Measurements from ENCODE around the gene NCK2.

NCK2 gene

GRCh38 chr2:105824446-105824845, 79.7 kb downstream of the NCK2 start:
- no peak for DNase-seq (ENCODE audit: low read depth)
- no peaks in the 10 kb centered on the region for H3K27me3 ChIP-seq (replicated peaks; ENCODE audit: control insufficient read depth, insufficient read depth, low read length)
- no peaks in the 10 kb centered on the region for H3K9me3 ChIP-seq (ENCODE audit: control insufficient read depth, low read length)
- no peaks in the 10 kb centered on the region for H3K4me1 ChIP-seq (ENCODE audit: control insufficient read depth, insufficient read depth, low read length)
- H3K4me3 ChIP-seq (ENCODE audit: low read length) = no peak overlapping the region
- no peak overlapping the region for H3K9ac ChIP-seq (ENCODE audit: low read length)
- H3K36me3 ChIP-seq (ENCODE audit: control insufficient read depth, insufficient read depth, low read length, severe bottlenecking) = no peaks in the 10 kb centered on the region

- Histone ChIP-seq H3K9me3 (ENCODE audit: control insufficient read depth, low read length) (peaks cover 9% of the 10 kb centered on the region), H3K27me3 (replicated peaks; ENCODE audit: control insufficient read depth, insufficient read depth, low read length) (no peaks in the 10 kb centered on the region), H3K9ac (ENCODE audit: low read length) (no peak overlapping the region), H3K4me3 (ENCODE audit: low read length) (no peak overlapping the region), H3K36me3 (ENCODE audit: control insufficient read depth, insufficient read depth, low read length, severe bottlenecking) (no peaks in the 10 kb centered on the region), H3K4me1 (ENCODE audit: control insufficient read depth, insufficient read depth, low read length) (no peaks in the 10 kb centered on the region)
- no peak for DNase-seq (ENCODE audit: low read depth)
These were observed 82.8 kb downstream of the NCK2 start for GRCh38 chr2:105827351-105828096.

- Histone ChIP-seq H3K9ac (ENCODE audit: low read length) (no peak overlapping the region), H3K36me3 (ENCODE audit: control insufficient read depth, insufficient read depth, low read length, severe bottlenecking) (no peaks in the 10 kb centered on the region), H3K9me3 (ENCODE audit: control insufficient read depth, low read length) (peaks cover 10% of the 10 kb centered on the region), H3K4me1 (ENCODE audit: control insufficient read depth, insufficient read depth, low read length) (no peaks in the 10 kb centered on the region), H3K4me3 (ENCODE audit: low read length) (no peak overlapping the region), H3K27me3 (replicated peaks; ENCODE audit: control insufficient read depth, insufficient read depth, low read length) (no peaks in the 10 kb centered on the region)
- no peak for DNase-seq (ENCODE audit: low read depth)
These were observed 83.8 kb downstream of the NCK2 start for GRCh38 chr2:105828558-105828957.

- DNase-seq (ENCODE audit: low read depth) = no peak
- no peaks in the 10 kb centered on the region for H3K27me3 ChIP-seq (replicated peaks; ENCODE audit: control insufficient read depth, insufficient read depth, low read length)
- H3K4me3 ChIP-seq (ENCODE audit: low read length) = no peak overlapping the region
- no peaks in the 10 kb centered on the region for H3K4me1 ChIP-seq (ENCODE audit: control insufficient read depth, insufficient read depth, low read length)
- H3K9ac ChIP-seq (ENCODE audit: low read length) = no peak overlapping the region
- H3K9me3 ChIP-seq (ENCODE audit: control insufficient read depth, low read length) = peaks cover 24% of the 10 kb centered on the region
- no peaks in the 10 kb centered on the region for H3K36me3 ChIP-seq (ENCODE audit: control insufficient read depth, insufficient read depth, low read length, severe bottlenecking)
These were observed 90.2 kb downstream of the NCK2 start for GRCh38 chr2:105834931-105835330.

GRCh38 chr2:105836341-105836740, 91.6 kb downstream of the NCK2 start:
- DNase-seq (ENCODE audit: low read depth) = no peak
- Histone ChIP-seq H3K27me3 (replicated peaks; ENCODE audit: control insufficient read depth, insufficient read depth, low read length) (no peaks in the 10 kb centered on the region), H3K4me3 (ENCODE audit: low read length) (no peak overlapping the region), H3K9ac (ENCODE audit: low read length) (no peak overlapping the region), H3K9me3 (ENCODE audit: control insufficient read depth, low read length) (peaks cover 24% of the 10 kb centered on the region), H3K36me3 (ENCODE audit: control insufficient read depth, insufficient read depth, low read length, severe bottlenecking) (no peaks in the 10 kb centered on the region), H3K4me1 (ENCODE audit: control insufficient read depth, insufficient read depth, low read length) (no peaks in the 10 kb centered on the region)

GRCh38 chr2:105836840-105837692, 92.4 kb downstream of the NCK2 start:
- Histone ChIP-seq H3K9ac (ENCODE audit: low read length) (no peak overlapping the region), H3K27me3 (replicated peaks; ENCODE audit: control insufficient read depth, insufficient read depth, low read length) (no peaks in the 10 kb centered on the region), H3K9me3 (ENCODE audit: control insufficient read depth, low read length) (peaks cover 20% of the 10 kb centered on the region), H3K4me1 (ENCODE audit: control insufficient read depth, insufficient read depth, low read length) (no peaks in the 10 kb centered on the region), H3K36me3 (ENCODE audit: control insufficient read depth, insufficient read depth, low read length, severe bottlenecking) (no peaks in the 10 kb centered on the region), H3K4me3 (ENCODE audit: low read length) (no peak overlapping the region)
- no peak for DNase-seq (ENCODE audit: low read depth)

GRCh38 chr2:105839793-105840192, 95.1 kb downstream of the NCK2 start:
- Histone ChIP-seq H3K4me1 (ENCODE audit: control insufficient read depth, insufficient read depth, low read length) (no peaks in the 10 kb centered on the region), H3K9ac (ENCODE audit: low read length) (no peak overlapping the region), H3K4me3 (ENCODE audit: low read length) (no peak overlapping the region), H3K27me3 (replicated peaks; ENCODE audit: control insufficient read depth, insufficient read depth, low read length) (no peaks in the 10 kb centered on the region), H3K36me3 (ENCODE audit: control insufficient read depth, insufficient read depth, low read length, severe bottlenecking) (no peaks in the 10 kb centered on the region), H3K9me3 (ENCODE audit: control insufficient read depth, low read length) (peaks cover 12% of the 10 kb centered on the region)
- no peak for DNase-seq (ENCODE audit: low read depth)

GRCh38 chr2:105840933-105841332, 96.2 kb downstream of the NCK2 start:
- no peak for DNase-seq (ENCODE audit: low read depth)
- H3K9me3 ChIP-seq (ENCODE audit: control insufficient read depth, low read length) = peaks cover 3% of the 10 kb centered on the region
- no peak overlapping the region for H3K4me3 ChIP-seq (ENCODE audit: low read length)
- H3K36me3 ChIP-seq (ENCODE audit: control insufficient read depth, insufficient read depth, low read length, severe bottlenecking) = no peaks in the 10 kb centered on the region
- no peaks in the 10 kb centered on the region for H3K4me1 ChIP-seq (ENCODE audit: control insufficient read depth, insufficient read depth, low read length)
- H3K9ac ChIP-seq (ENCODE audit: low read length) = no peak overlapping the region
- H3K27me3 ChIP-seq (replicated peaks; ENCODE audit: control insufficient read depth, insufficient read depth, low read length) = no peaks in the 10 kb centered on the region

GRCh38 chr2:105841551-105841950, 96.8 kb downstream of the NCK2 start:
- H3K4me1 ChIP-seq (ENCODE audit: control insufficient read depth, insufficient read depth, low read length) = no peaks in the 10 kb centered on the region
- no peaks in the 10 kb centered on the region for H3K27me3 ChIP-seq (replicated peaks; ENCODE audit: control insufficient read depth, insufficient read depth, low read length)
- H3K9ac ChIP-seq (ENCODE audit: low read length) = no peak overlapping the region
- H3K4me3 ChIP-seq (ENCODE audit: low read length) = no peak overlapping the region
- no peaks in the 10 kb centered on the region for H3K36me3 ChIP-seq (ENCODE audit: control insufficient read depth, insufficient read depth, low read length, severe bottlenecking)
- no peaks in the 10 kb centered on the region for H3K9me3 ChIP-seq (ENCODE audit: control insufficient read depth, low read length)
- DNase-seq (ENCODE audit: low read depth) = no peak

- DNase-seq (ENCODE audit: low read depth) = no peak
These were observed 97.8 kb downstream of the NCK2 start for GRCh38 chr2:105842555-105842954.

GRCh38 chr2:105843476-105844374, 99.0 kb downstream of the NCK2 start:
- Histone ChIP-seq H3K9me3 (ENCODE audit: control insufficient read depth, low read length) (no peaks in the 10 kb centered on the region), H3K27me3 (replicated peaks; ENCODE audit: control insufficient read depth, insufficient read depth, low read length) (no peaks in the 10 kb centered on the region), H3K36me3 (ENCODE audit: control insufficient read depth, insufficient read depth, low read length, severe bottlenecking) (no peaks in the 10 kb centered on the region), H3K4me3 (ENCODE audit: low read length) (no peak overlapping the region), H3K9ac (ENCODE audit: low read length) (no peak overlapping the region), H3K4me1 (ENCODE audit: control insufficient read depth, insufficient read depth, low read length) (no peaks in the 10 kb centered on the region)
- DNase-seq (ENCODE audit: low read depth) = no peak

More at GRCh38 chr2:105842555-105842954, 97.8 kb downstream of the NCK2 start:
- Histone ChIP-seq H3K36me3 (ENCODE audit: control insufficient read depth, insufficient read depth, low read length, severe bottlenecking) (no peaks in the 10 kb centered on the region), H3K27me3 (replicated peaks; ENCODE audit: control insufficient read depth, insufficient read depth, low read length) (no peaks in the 10 kb centered on the region), H3K9me3 (ENCODE audit: control insufficient read depth, low read length) (no peaks in the 10 kb centered on the region), H3K4me3 (ENCODE audit: low read length) (no peak overlapping the region), H3K9ac (ENCODE audit: low read length) (no peak overlapping the region), H3K4me1 (ENCODE audit: control insufficient read depth, insufficient read depth, low read length) (no peaks in the 10 kb centered on the region)
